HCT116 (cell line): Measurements from ENCODE around the gene ZCCHC17.
"Not testable (repeated sequence)": the region's sequence is repeated elsewhere in the genome, so short reads cannot be mapped to it uniquely, and the experiment has no call there.

Experiments used
- CTCF ChIP-seq, 3 experiments: fragments of 200-600 bp in 1 of 3; sonication (generic) in 1 of 3; IDR thresholded peaks in 2 of 3; conservative IDR thresholded peaks in 1 of 3; 2 replicates each; pipeline ENCODE4 v1.5.1; 2012 to 2017; ENCODE audit warnings: low read depth in 2 of 3, low read length in 2 of 3, antibody characterized with exemption in 1 of 3, borderline replicate concordance in 1 of 3, control low read depth in 1 of 3, mild to moderate bottlenecking in 1 of 3, mixed read lengths in 1 of 3, mixed run types in 1 of 3, moderate library complexity in 1 of 3; ENCODE audit not compliant: insufficient read depth in 1 of 3
- TF ChIP-seq, protein P1 (sequence below): IDR thresholded peaks from 2 replicates; pipeline ENCODE4 v1.6.1; 2012

DNA sequence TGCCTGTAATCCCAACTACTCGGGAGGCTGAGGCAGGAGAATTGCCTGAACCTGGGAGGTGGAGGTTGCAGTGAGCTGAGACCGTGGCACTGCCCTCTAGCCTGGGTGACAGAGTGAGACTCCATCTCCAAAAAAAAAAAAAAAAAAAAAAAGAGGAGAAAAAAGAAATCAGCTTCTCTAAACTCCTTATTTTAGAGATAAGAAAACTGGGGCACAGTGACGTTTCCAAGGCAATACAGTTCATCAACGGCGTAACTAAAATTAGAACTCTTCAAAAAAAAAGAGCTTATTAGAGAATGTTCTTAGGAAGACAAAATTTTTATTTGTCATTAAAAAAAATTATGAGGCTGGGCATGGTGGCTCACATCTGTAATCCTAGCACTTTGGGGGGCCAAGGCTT, 34.4 kb upstream of the ZCCHC17 start:
- TF ChIP-seq, protein P1, sequence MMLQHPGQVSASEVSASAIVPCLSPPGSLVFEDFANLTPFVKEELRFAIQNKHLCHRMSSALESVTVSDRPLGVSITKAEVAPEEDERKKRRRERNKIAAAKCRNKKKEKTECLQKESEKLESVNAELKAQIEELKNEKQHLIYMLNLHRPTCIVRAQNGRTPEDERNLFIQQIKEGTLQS: not testable (repeated sequence)
- not testable (repeated sequence) for TF ChIP-seq CTCF (IDR thresholded peaks at IDR 0.05 in 2 of 3, conservative IDR thresholded peaks at IDR 0.05 in 1 of 3; ENCODE audit: borderline replicate concordance in 1 of 3, insufficient read depth in 1 of 3, low read depth in 2 of 3, low read length in 2 of 3)
